HepG2 (cell line): ENCODE measurements around the gene ISY1. TPM values are rescaled to one million over a fixed set of nuclear protein-coding genes. Genes with fewer than 3 reads are reported as not detected.

Experiments
- AHR ChIP-seq: IDR thresholded peaks from 2 replicates; pipeline ENCODE4 v1.6.1; 2018; ENCODE audit warnings: missing genetic modification reagents, missing compliant biosample characterization
- HNF4A ChIP-seq: sonication (generic); formaldehyde crosslinking; IDR thresholded peaks from 2 replicates; pipeline ENCODE4 v1.4.0; 2020; ENCODE audit warnings: missing genetic modification reagents
- HNRNPLL ChIP-seq: fragments of 200-400 bp; formaldehyde crosslinking; IDR thresholded peaks from 2 replicates; pipeline ENCODE4 v1.6.1; 2017; ENCODE audit warnings: mild to moderate bottlenecking, low read depth, low read length; ENCODE audit not compliant: poor library complexity, severe bottlenecking
- MAZ ChIP-seq, 2 experiments: sonication (generic) in 1 of 2; formaldehyde crosslinking in 1 of 2; IDR thresholded peaks; 2 replicates each; pipeline versions ENCODE4 v1.5.0 to v1.6.1; 2012 to 2020; ENCODE audit warnings: low read depth in 2 of 2, mild to moderate bottlenecking in 2 of 2, borderline replicate concordance in 1 of 2, improper control_type of control experiment in 1 of 2, low read length in 1 of 2, missing genetic modification reagents in 1 of 2, moderate library complexity in 1 of 2
- MBNL3 ChIP-seq: fragments of 250-450 bp; sonication (Bioruptor Pico); conservative IDR thresholded peaks from 2 replicates; pipeline ENCODE4 v1.8.0; 2022; ENCODE audit warnings: mild to moderate bottlenecking, inconsistent platforms
- MIER3 ChIP-seq: IDR thresholded peaks from 2 replicates; pipeline ENCODE4 v1.6.1; 2016; ENCODE audit warnings: missing compliant biosample characterization, borderline replicate concordance
- NFIC ChIP-seq: IDR thresholded peaks from 2 replicates; pipeline ENCODE4 v1.6.1; 2012; ENCODE audit warnings: mild to moderate bottlenecking, low read length, inconsistent platforms
- NFKB2 ChIP-seq: sonication (generic); formaldehyde crosslinking; IDR thresholded peaks from 2 replicates; pipeline ENCODE4 v1.4.0; 2020; ENCODE audit warnings: missing genetic modification reagents, borderline replicate concordance
- REPIN1 ChIP-seq: sonication (generic); formaldehyde crosslinking; IDR thresholded peaks from 2 replicates; pipeline ENCODE4 v1.8.0; 2022; ENCODE audit warnings: missing genetic modification reagents, low read depth, mild to moderate bottlenecking, borderline replicate concordance
- SMAD3 ChIP-seq: sonication (generic); formaldehyde crosslinking; IDR thresholded peaks from 2 replicates; pipeline ENCODE4 v1.4.0; 2020; ENCODE audit warnings: missing genetic modification reagents
- SP140L ChIP-seq: sonication (generic); formaldehyde crosslinking; IDR thresholded peaks from 2 replicates; pipeline ENCODE4 v1.4.0; 2020; ENCODE audit warnings: missing genetic modification reagents, borderline replicate concordance
- SUZ12 ChIP-seq: fragments of 150-350 bp; IDR thresholded peaks from 2 replicates; pipeline ENCODE4 v1.6.1; 2014; ENCODE audit warnings: low read depth, low read length
- TEAD2 ChIP-seq: sonication (generic); formaldehyde crosslinking; IDR thresholded peaks from 2 replicates; pipeline ENCODE4 v1.9.0; 2021; ENCODE audit warnings: missing genetic modification reagents
- ZFY ChIP-seq: sonication (generic); formaldehyde crosslinking; IDR thresholded peaks from 2 replicates; pipeline ENCODE4 v1.4.0; 2020; ENCODE audit warnings: missing genetic modification reagents
- ZNF136 ChIP-seq: sonication (generic); formaldehyde crosslinking; IDR thresholded peaks from 2 replicates; pipeline ENCODE4 v1.8.1; 2022; ENCODE audit warnings: low read depth, mild to moderate bottlenecking, moderate library complexity, missing genetic modification reagents
- ZNF549 ChIP-seq: sonication (generic); formaldehyde crosslinking; IDR thresholded peaks from 2 replicates; pipeline ENCODE4 v1.5.0; 2020; ENCODE audit warnings: missing genetic modification reagents
- ZNF720 ChIP-seq: sonication (generic); formaldehyde crosslinking; IDR thresholded peaks from 2 replicates; pipeline ENCODE4 v1.4.0; 2020; ENCODE audit warnings: missing genetic modification reagents
- ZNF761 ChIP-seq: sonication (generic); formaldehyde crosslinking; conservative IDR thresholded peaks from 2 replicates; pipeline ENCODE4 v1.4.0; 2020; ENCODE audit warnings: mild to moderate bottlenecking, missing genetic modification reagents
- polyA plus RNA-seq, 8 experiments: library from polyadenylated mRNA; depleted of rRNA in 3 of 8; stranded (reverse) in 7 of 8; unstranded in 1 of 8; fragments of >200 nt; fragmentation: Illumina TruSeq in 4 of 8; extraction: Trizol in 4 of 8; gene quantifications; 2 replicates each; pipeline versions ENCODE4 v1.2.1 to v1.2.3, GENCODE V29; 2011 to 2016; ENCODE audit warnings: low read depth in 4 of 8, missing spikeins in 1 of 8, mixed read lengths in 1 of 8; ENCODE audit not compliant: insufficient read depth in 1 of 8
- total RNA-seq, 5 experiments: library from RNA; depleted of rRNA; stranded (reverse); fragments of >200 nt; fragmentation: Illumina TruSeq; extraction: Trizol; gene quantifications; 2 replicates each; pipeline ENCODE4 v1.2.3, GENCODE V29; 2016; ENCODE audit warnings: low read depth in 1 of 5
- TF ChIP-seq, protein P1 (sequence below): IDR thresholded peaks from 2 replicates; pipeline ENCODE4 v1.6.1; 2016; ENCODE audit warnings: low read depth, control low read depth
- TF ChIP-seq, protein P2 (sequence below): IDR thresholded peaks from 2 replicates; pipeline ENCODE4 v1.6.1; 2012; ENCODE audit warnings: low read depth, low read length, improper control_type of control experiment
- TF ChIP-seq, protein P3 (sequence below): sonication (generic); formaldehyde crosslinking; conservative IDR thresholded peaks from 2 replicates; pipeline ENCODE4 v1.4.0; 2020; ENCODE audit warnings: missing genetic modification reagents
- TF ChIP-seq, protein P4 (sequence below), 2 experiments: fragments of 450-650 bp in 1 of 2; sonication (generic) in 1 of 2; formaldehyde crosslinking; IDR thresholded peaks; 2 replicates each; pipeline versions ENCODE4 v1.5.0 to v1.8.0; 2020 to 2022; ENCODE audit warnings: mild to moderate bottlenecking in 1 of 2, missing genetic modification reagents in 1 of 2

The ISY1 gene
- total and polyA plus RNA-seq, 2 of the 13 experiments (the other 11 are each of a cell fraction or from before 2014, with no cell fraction given): 21.0 to 39.1 TPM

DNA sequence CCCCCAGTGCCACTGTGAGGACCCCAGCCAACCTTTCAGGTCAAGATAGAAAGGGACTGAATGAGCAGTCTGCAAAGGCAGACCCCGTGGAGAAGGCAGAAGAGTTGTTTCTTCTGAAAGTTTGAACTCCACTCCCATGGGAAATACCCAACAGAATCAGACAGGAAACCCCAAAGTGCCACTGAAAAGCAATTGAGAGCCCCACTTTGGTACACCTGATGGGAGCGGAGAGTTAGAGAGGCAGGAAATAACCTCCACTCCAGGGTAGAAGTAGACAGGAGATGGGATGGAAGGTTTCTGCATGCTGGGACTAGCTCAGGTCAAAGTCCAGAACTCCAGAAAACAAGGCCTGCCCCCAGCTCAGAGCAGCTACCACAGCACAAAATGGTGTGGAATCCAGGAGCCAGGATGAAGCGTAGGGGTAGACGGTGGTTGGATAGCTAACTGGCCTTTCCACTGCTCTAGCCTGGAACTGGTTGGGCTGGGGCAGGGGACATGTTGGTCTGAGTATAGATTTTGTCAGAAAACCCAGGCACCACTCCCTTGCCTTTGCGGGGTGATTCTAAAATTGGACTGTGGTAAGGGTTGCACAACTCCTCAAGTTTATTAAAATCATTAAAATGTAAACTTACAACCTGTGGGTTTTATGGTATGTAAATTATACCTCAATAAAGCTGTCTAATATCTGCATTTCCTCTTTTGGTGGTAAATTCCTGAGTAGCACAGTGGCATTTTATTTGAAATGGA, 37.4 kb downstream of the ISY1 start (continued):
- TF ChIP-seq, protein P1, sequence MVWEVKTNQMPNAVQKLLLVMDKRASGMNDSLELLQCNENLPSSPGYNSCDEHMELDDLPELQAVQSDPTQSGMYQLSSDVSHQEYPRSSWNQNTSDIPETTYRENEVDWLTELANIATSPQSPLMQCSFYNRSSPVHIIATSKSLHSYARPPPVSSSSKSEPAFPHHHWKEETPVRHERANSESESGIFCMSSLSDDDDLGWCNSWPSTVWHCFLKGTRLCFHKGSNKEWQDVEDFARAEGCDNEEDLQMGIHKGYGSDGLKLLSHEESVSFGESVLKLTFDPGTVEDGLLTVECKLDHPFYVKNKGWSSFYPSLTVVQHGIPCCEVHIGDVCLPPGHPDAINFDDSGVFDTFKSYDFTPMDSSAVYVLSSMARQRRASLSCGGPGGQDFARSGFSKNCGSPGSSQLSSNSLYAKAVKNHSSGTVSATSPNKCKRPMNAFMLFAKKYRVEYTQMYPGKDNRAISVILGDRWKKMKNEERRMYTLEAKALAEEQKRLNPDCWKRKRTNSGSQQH (CRISPR knock-in tag): no peak
- TF ChIP-seq ZNF720 (CRISPR knock-in tag) (no peak), REPIN1 (CRISPR knock-in tag) (no peak), SP140L (CRISPR knock-in tag) (no peak), MAZ (IDR thresholded peaks at IDR 0.05; ENCODE audit: borderline replicate concordance, low read depth, low read length) (no peak), MAZ (CRISPR knock-in tag; IDR thresholded peaks at IDR 0.05; ENCODE audit: low read depth) (peak; percentile 64; the same call in 1 of the 2 replicates), HNF4A (CRISPR knock-in tag) (peak; percentile 94), AHR (CRISPR knock-in tag) (no peak), HNRNPLL (no peak), ZNF549 (CRISPR knock-in tag) (no peak), NFIC (no peak), NFKB2 (CRISPR knock-in tag) (no peak), TEAD2 (CRISPR knock-in tag) (no peak), MBNL3 (CRISPR knock-in tag) (no peak), ZFY (CRISPR knock-in tag) (peak; percentile 74), SMAD3 (CRISPR knock-in tag) (no peak), SUZ12 (no peak), ZNF136 (CRISPR knock-in tag) (no peak), ZNF761 (no peak), MIER3 (CRISPR knock-in tag) (no peak)
- TF ChIP-seq, protein P2, sequence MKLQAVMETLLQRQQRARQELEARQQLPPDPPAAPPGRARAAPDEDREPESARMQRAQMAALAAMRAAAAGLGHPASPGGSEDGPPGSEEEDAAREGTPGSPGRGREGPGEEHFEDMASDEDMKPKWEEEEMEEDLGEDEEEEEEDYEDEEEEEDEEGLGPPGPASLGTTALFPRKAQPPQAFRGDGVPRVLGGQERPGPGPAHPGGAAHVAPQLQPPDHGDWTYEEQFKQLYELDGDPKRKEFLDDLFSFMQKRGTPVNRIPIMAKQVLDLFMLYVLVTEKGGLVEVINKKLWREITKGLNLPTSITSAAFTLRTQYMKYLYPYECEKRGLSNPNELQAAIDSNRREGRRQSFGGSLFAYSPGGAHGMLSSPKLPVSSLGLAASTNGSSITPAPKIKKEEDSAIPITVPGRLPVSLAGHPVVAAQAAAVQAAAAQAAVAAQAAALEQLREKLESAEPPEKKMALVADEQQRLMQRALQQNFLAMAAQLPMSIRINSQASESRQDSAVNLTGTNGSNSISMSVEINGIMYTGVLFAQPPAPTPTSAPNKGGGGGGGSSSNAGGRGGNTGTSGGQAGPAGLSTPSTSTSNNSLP: no peak
- TF ChIP-seq, protein P3, sequence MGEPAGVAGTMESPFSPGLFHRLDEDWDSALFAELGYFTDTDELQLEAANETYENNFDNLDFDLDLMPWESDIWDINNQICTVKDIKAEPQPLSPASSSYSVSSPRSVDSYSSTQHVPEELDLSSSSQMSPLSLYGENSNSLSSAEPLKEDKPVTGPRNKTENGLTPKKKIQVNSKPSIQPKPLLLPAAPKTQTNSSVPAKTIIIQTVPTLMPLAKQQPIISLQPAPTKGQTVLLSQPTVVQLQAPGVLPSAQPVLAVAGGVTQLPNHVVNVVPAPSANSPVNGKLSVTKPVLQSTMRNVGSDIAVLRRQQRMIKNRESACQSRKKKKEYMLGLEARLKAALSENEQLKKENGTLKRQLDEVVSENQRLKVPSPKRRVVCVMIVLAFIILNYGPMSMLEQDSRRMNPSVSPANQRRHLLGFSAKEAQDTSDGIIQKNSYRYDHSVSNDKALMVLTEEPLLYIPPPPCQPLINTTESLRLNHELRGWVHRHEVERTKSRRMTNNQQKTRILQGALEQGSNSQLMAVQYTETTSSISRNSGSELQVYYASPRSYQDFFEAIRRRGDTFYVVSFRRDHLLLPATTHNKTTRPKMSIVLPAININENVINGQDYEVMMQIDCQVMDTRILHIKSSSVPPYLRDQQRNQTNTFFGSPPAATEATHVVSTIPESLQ: no peak
- TF ChIP-seq, protein P4, sequence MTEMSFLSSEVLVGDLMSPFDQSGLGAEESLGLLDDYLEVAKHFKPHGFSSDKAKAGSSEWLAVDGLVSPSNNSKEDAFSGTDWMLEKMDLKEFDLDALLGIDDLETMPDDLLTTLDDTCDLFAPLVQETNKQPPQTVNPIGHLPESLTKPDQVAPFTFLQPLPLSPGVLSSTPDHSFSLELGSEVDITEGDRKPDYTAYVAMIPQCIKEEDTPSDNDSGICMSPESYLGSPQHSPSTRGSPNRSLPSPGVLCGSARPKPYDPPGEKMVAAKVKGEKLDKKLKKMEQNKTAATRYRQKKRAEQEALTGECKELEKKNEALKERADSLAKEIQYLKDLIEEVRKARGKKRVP (CRISPR knock-in tag; IDR thresholded peaks at IDR 0.05): no peak
